MG63 (cell line): ENCODE data around the gene ALOX5AP. TPM values are rescaled to one million over a fixed set of nuclear protein-coding genes. Genes with fewer than 3 reads are reported as not detected.

Experiments
- total RNA-seq: library from RNA; depleted of rRNA; stranded (reverse); fragments of >200 nt; shearing (Covaris generic); gene quantifications from 2 replicates; pipeline ENCODE4 v1.2.3, GENCODE V29; 2014; ENCODE audit warnings: low replicate concordance; rRNA removed

ALOX5AP gene
- total RNA-seq, 1 experiment from 2014 or later, result not detected

Other genes starting within 250 kb of the ALOX5AP start
- gene USPL1, start 117.6 kb upstream of the ALOX5AP start, total RNA-seq, result 20.3 and 23.4 TPM in 2 replicates
- 1.1 and 5.7 TPM in 2 replicates for gene MEDAG, start 170.7 kb downstream of the ALOX5AP start, total RNA-seq
- gene TEX26, start 197.1 kb downstream of the ALOX5AP start, total RNA-seq, result not detected in 2 replicates